Heart right ventricle (tissue), 16 donors: ENCODE data around the gene ATF4. TPM values are rescaled to one million over a fixed set of nuclear protein-coding genes. Genes with fewer than 3 reads are reported as not detected.

ENCODE experiments used
- ATAC-seq, 8 donors: fragments of 200-7000 bp; cut with Tn5 transposase; one replicate each; pipeline ENCODE4 v1.9.1; 2020; ENCODE audit warnings: mild to moderate bottlenecking in 8 of 8, moderate library complexity in 8 of 8, moderate number of reproducible peaks in 1 of 8
- DNase-seq, 2 donors: peaks; one replicate each; pipeline ENCODE4 v3.0.0-alpha.2; 2020
- H3K27ac ChIP-seq, 10 donors: fragments of 200-600 bp; sonication (generic) in 2 of 10; one replicate each; pipeline versions ENCODE4 v1.5.0 to v1.8.0; 2020 to 2022; ENCODE audit warnings: mild to moderate bottlenecking in 3 of 10
- H3K27me3 ChIP-seq, 7 donors: fragments of 200-600 bp; one replicate each; pipeline ENCODE4 v1.8.0; 2021 to 2022; ENCODE audit warnings: mild to moderate bottlenecking in 2 of 7
- H3K36me3 ChIP-seq, 9 donors: fragments of 200-600 bp; sonication (generic) in 1 of 9; one replicate each; pipeline versions ENCODE4 v1.5.0 to v1.8.0; 2020 to 2022; ENCODE audit warnings: mild to moderate bottlenecking in 2 of 9
- H3K4me1 ChIP-seq, 9 donors: fragments of 200-600 bp; sonication (generic) in 1 of 9; one replicate each; pipeline versions ENCODE4 v1.5.0 to v1.8.0; 2020 to 2022; ENCODE audit warnings: mild to moderate bottlenecking in 4 of 9
- H3K4me3 ChIP-seq, 10 donors: fragments of 200-600 bp; sonication (generic) in 2 of 10; one replicate each; pipeline versions ENCODE4 v1.5.0 to v1.8.0; 2020 to 2022; ENCODE audit warnings: mild to moderate bottlenecking in 7 of 10, moderate library complexity in 2 of 10
- H3K9me3 ChIP-seq, 11 donors: fragments of 200-600 bp in 10 of 11; sonication (generic) in 2 of 11; one replicate each; pipeline versions ENCODE4 v1.5.0 to v1.8.0; 2013 to 2022; ENCODE audit warnings: mild to moderate bottlenecking in 2 of 11, control low read depth in 1 of 11, moderate library complexity in 1 of 11
- WGBS, 2 donors: extraction: QIAGEN DNeasy Blood & Tissue Kit; methylation state at CpG; one replicate each; pipeline ENCODE4 v1.1.7; 2013; ENCODE audit warnings: inconsistent platforms in 1 of 2; 5-methylcytosine and 5-hydroxymethylcytosine counted together
- intact Hi-C, 10 donors: fragments of 100-400 bp; cut with DNase I; formaldehyde crosslinking; loops; one replicate each; pipeline versions ENCODE4 v1.11.1 to v1.14.2; 2022
- polyA plus RNA-seq, 2 donors: library from polyadenylated mRNA; stranded (reverse); fragments of 200-250 nt; gene quantifications; one replicate each; pipeline ENCODE4 v1.2.3, GENCODE V29; 2013
- total RNA-seq, 10 donors: library from RNA; stranded (reverse); fragmentation: NEBNext Ultra II Directional in 3 of 10; extraction: Animal tissue kit (Norgen Biotek cat#: 25700) in 3 of 10; gene quantifications; one replicate each; pipeline versions ENCODE4 v1.2.1 to v1.2.4, GENCODE V29; 2021 to 2023
- TF ChIP-seq, protein P1 (sequence below), 9 donors: fragments of 200-600 bp; sonication (generic) in 2 of 9; IDR thresholded peaks; one replicate each; pipeline versions ENCODE4 v1.5.0 to v1.8.0; 2021 to 2022; ENCODE audit warnings: antibody characterized with exemption in 9 of 9, mild to moderate bottlenecking in 5 of 9, moderate library complexity in 1 of 9
- donor health status: Arrhythmogenic right ventricular cardiomyopathy.
- donor health status: ischemic (EF 13 %, LVEDD 7.1; RV severe dilation, severe dysfunction).
- donor health status: healthy with polysubstance abuse.
- donor health status: DM: no; HTN: yes; CAD: no.
- donor health status: DM: no; HTN: no; CAD: no.
- donor health status: ischemic (EF 25% LVEDD 6.9; RV normal size, moderate dysfunction).
- donor health status: ischemic (EF 25% LVEDD 5.7; RV mildly dilated, moderate dysfunction).
- donor health status: healthy.
- donor health status: DM: yes; HTN: yes; CAD: no.
- donor health status: Ischemic cardiomyopathy.
- donor health status: ischemic (EF 35%, LVEDD 5.7; RV mildly dilated, moderate dysfunction).
- donor health status: nonischemic (EF 11% LVEDD 7.7; RV severe dilation, severe dysfunction).
- donor health status: DM: yes; HTN: yes; CAD: no.
- donor health status: PGD.
- donor health status: ischemic (EF 29% LVEDD 5.4; RV normal size, mild dysfunction).
- donor health status: nonischemic (EF 23%, LVEDD 6.1; RV moderate dilation, normal function).

The ATF4 gene
- total and polyA plus RNA-seq, 12 donors: 95.2 to 637 (median 161) TPM

DNA sequence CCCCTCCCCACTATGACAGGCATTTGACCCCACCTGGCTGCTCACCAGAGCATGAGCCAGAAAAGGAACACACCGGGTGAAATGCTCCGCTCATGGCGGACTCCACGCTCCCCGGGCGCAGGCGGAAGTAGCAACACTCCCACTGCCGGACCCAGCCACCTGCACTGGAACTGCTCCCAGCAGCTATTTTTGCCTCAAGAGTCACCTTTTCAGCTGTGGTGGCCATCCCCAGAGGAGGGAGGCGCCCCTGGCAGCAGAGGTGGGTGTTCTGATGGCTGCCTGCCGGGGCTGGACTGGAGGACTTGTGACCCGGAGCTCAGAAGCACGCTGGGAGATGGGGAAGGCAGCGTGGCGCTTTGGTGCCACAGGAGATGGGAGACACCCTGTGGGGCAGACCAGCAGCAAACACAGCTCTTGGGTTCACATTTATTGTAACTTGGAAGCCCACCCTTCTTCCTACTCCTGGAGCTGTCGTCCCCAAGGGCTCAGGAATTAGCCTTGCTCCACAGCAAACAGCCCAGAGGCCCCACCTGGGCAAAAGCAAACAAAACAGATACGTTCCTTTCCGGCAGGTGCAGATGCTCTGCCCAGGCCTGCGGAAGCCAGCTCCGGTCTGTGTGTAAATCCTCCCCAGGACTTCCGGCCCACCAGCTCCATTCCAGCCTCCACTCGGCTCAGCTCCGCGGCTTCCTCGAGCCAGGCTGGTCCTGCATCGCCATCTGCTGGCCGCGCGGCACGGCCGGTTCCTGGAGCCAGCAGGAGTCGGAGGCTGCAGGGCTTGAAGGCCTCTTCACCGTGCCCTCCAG lies 8.5 kb downstream of the ATF4 start:
- Histone ChIP-seq H3K9me3 (no peaks in the 10 kb centered on the region), H3K4me3 (peak overlapping the region in 6 of 10 donors; percentile 16 to 31 (median 26)), H3K27me3 (no peaks in the 10 kb centered on the region), H3K27ac (peak overlapping the region in 8 of 10 donors; percentile 36 to 74 (median 57)), H3K36me3 (peaks cover 0 to 61% (median 0%) of the 10 kb centered on the region in 9 donors), H3K4me1 (peaks cover 30 to 88% (median 66%) of the 10 kb centered on the region in 9 donors)
- 29 to 30% methylated on average over 32 of the region's 32 CpGs for WGBS, 2 donors
- DNase-seq (peak; percentile 90), ATAC-seq (peak; percentile 29 to 65 (median 55))
- intact Hi-C loops: loop anchor here (1.0 to 10.0 kb wide), 10 partner anchors 30 to 377 kb away; partner anchors contain the start of genes RPL3 (in 3 of the 10), SYNGR1 (in 3 of the 10) and CBX7 (in 1 of the 10)
- TF ChIP-seq, protein P1, sequence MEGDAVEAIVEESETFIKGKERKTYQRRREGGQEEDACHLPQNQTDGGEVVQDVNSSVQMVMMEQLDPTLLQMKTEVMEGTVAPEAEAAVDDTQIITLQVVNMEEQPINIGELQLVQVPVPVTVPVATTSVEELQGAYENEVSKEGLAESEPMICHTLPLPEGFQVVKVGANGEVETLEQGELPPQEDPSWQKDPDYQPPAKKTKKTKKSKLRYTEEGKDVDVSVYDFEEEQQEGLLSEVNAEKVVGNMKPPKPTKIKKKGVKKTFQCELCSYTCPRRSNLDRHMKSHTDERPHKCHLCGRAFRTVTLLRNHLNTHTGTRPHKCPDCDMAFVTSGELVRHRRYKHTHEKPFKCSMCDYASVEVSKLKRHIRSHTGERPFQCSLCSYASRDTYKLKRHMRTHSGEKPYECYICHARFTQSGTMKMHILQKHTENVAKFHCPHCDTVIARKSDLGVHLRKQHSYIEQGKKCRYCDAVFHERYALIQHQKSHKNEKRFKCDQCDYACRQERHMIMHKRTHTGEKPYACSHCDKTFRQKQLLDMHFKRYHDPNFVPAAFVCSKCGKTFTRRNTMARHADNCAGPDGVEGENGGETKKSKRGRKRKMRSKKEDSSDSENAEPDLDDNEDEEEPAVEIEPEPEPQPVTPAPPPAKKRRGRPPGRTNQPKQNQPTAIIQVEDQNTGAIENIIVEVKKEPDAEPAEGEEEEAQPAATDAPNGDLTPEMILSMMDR (IDR thresholded peaks at IDR 0.05): peak; percentile 91 to 99 (median 97)

DNA sequence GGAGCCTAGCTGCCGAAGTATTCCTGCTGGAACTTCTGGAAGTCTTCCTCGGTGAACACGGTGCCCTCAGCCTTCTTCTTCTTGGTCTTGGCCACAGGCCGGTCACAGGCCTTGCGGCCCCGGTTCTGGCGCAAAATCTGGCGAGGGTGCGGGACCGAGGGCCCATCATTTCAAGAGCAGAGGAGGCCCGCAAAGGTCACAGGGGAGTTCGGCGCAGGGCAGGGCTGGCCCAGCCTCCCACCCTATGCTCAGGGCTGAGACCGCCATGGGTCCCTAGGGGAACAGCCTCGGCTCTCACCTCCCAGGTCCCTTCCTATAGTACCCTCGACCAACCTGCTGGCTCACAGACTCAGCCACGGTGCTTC lies 9.1 kb downstream of the ATF4 start:
- Histone ChIP-seq H3K27me3 (no peaks in the 10 kb centered on the region), H3K9me3 (no peaks in the 10 kb centered on the region), H3K36me3 (peaks cover 0 to 55% (median 0%) of the 10 kb centered on the region in 9 donors), H3K27ac (peak overlapping the region in 7 of 10 donors; percentile 16 to 67 (median 36)), H3K4me3 (peak overlapping the region in 6 of 10 donors; percentile 16 to 31 (median 26)), H3K4me1 (peaks cover 26 to 86% (median 62%) of the 10 kb centered on the region in 9 donors)
- TF ChIP-seq, protein P1 (IDR thresholded peaks at IDR 0.05): peak in 5 of 9 donors; percentile 10 to 41 (median 28)
- no peak for ATAC-seq
- 59 to 60% methylated on average over 17 of the region's 17 CpGs for WGBS, 2 donors
- no peak for DNase-seq
- intact Hi-C loops: loop anchor here (1.0 to 10.0 kb wide), 10 partner anchors 30 to 377 kb away; partner anchors contain the start of genes RPL3 (in 3 of the 10), SYNGR1 (in 3 of the 10) and CBX7 (in 1 of the 10)

DNA sequence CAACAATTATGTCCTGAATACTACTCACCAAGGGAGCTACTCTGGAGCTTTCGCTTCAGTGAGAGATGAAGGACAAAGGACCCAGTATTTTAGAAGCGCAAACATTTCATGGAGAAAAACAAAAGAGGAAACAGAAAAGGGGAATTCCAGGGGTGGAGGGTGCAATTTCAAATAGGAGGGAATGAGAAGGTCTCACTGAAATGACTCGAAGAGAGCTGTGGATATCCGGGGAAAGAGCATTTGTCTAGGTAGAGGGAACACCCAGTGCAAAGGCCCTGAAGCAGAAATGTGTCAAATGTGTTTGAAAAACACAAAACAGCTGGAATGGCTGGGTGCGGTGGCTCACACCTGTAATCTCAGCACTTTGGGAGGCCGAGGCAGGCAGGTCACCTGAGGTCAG lies 9.8 kb downstream of the ATF4 start:
- intact Hi-C loops: loop anchor here in 7 of 10 donors (2.0 to 10.0 kb wide), 11 partner anchors 38 to 1115 kb away; partner anchors contain the start of genes ADSL (in 3 of the 7), SYNGR1 (in 1 of the 7) and TAB1 (in 1 of the 7)
- peaks cover 26 to 84% (median 56%) of the 10 kb centered on the region in 9 donors for H3K4me1 ChIP-seq
- H3K27ac ChIP-seq: peak overlapping the region in 3 of 10 donors; percentile 16 to 67 (median 53)
- no peak overlapping the region for H3K4me3 ChIP-seq
- peaks cover 0 to 48% (median 0%) of the 10 kb centered on the region in 9 donors for H3K36me3 ChIP-seq
- H3K27me3 ChIP-seq: no peaks in the 10 kb centered on the region
- no peaks in the 10 kb centered on the region for H3K9me3 ChIP-seq
- ATAC-seq (no peak), DNase-seq (no peak)
- WGBS, 2 donors: 76 to 88% methylated on average over 6 of the region's 6 CpGs
- TF ChIP-seq, protein P1 (IDR thresholded peaks at IDR 0.05): no peak

DNA sequence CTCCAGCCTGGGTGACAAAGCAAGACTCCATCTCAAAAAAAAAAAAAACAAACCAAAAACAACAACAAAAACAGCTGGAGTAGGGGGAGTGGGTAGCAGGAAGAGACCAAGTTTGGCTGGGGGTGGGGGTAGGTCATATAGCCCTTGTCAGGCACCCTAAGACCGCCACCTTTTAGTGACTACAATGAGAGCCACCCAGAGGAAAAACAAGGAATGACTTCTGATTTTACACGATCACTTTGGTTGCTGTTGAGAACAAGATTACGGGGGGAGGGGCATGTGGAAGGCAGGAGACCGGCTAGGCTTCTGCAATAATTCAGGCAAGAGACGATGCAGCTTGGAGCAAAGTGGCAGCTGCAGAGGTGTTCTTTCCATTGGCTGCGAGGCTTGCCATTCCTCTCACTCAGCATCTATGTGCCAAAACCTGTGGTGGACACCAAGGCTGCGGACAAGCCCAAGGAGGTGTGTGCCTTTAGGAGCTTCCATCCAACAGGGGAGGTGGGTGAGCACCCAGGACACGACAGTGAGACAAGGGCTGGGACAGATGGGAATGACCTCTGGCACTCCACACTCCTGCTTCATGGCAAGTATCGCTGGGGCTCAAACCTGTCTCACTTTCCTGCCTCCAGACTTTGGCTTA lies 10.4 kb downstream of the ATF4 start:
- 37 to 43% methylated on average over 9 of the region's 9 CpGs for WGBS, 2 donors
- intact Hi-C loops: loop anchor here in 7 of 10 donors (2.0 to 10.0 kb wide), 11 partner anchors 39 to 1114 kb away; partner anchors contain the start of genes ADSL (in 3 of the 7), SYNGR1 (in 1 of the 7) and TAB1 (in 1 of the 7)
- peak overlapping the region in 1 of 10 donors; percentile 70 for H3K4me3 ChIP-seq

More for the DNA sequence above, 10.4 kb downstream of the ATF4 start:
- DNase-seq: no peak
- Histone ChIP-seq H3K9me3 (no peaks in the 10 kb centered on the region), H3K4me1 (peaks cover 26 to 78% (median 54%) of the 10 kb centered on the region in 9 donors), H3K27ac (no peak overlapping the region), H3K27me3 (no peaks in the 10 kb centered on the region), H3K36me3 (peaks cover 0 to 43% (median 0%) of the 10 kb centered on the region in 9 donors)
- ATAC-seq: no peak
- TF ChIP-seq, protein P1 (IDR thresholded peaks at IDR 0.05): peak in 3 of 9 donors; percentile 13 to 29 (median 22)
